H1 (cell line): Measurements from ENCODE around the gene CAMTA1.

Experiments used
- CREB1 ChIP-seq: IDR thresholded peaks from 2 replicates; pipeline ENCODE4 v1.6.1; 2012; ENCODE audit warnings: inconsistent platforms
- EGR1 ChIP-seq: IDR thresholded peaks from 2 replicates; pipeline ENCODE4 v1.6.1; 2011; ENCODE audit warnings: low read depth, low read length, borderline replicate concordance
- EZH2 ChIP-seq: fragments of 200-600 bp; sonication (generic); IDR thresholded peaks from 2 replicates; pipeline ENCODE4 v1.7.1; 2012; ENCODE audit warnings: low read depth, mild to moderate bottlenecking, moderate library complexity, low read length, inconsistent platforms; ENCODE audit not compliant: severe bottlenecking
- GABPA ChIP-seq: IDR thresholded peaks from 2 replicates; pipeline ENCODE4 v1.6.1; 2011; ENCODE audit warnings: mild to moderate bottlenecking, low read length, moderate library complexity, borderline replicate concordance; ENCODE audit not compliant: insufficient read depth
- MAX ChIP-seq: IDR thresholded peaks from 2 replicates; pipeline ENCODE4 v1.6.1; 2012; ENCODE audit warnings: inconsistent platforms
- PHF8 ChIP-seq: fragments of 200-600 bp; sonication (generic); conservative IDR thresholded peaks from 2 replicates; pipeline ENCODE4 v1.7.1; 2012; ENCODE audit warnings: low read depth, mild to moderate bottlenecking, inconsistent platforms, low read length, moderate library complexity
- POLR2A ChIP-seq, 2 experiments: IDR thresholded peaks; 1 replicate in 1 of 2; 2 replicates in 1 of 2; pipeline ENCODE4 v1.6.1; 2011; ENCODE audit warnings: low read depth in 2 of 2, low read length in 2 of 2, mild to moderate bottlenecking in 2 of 2; ENCODE audit errors: control extremely low read depth in 1 of 2
- POLR2AphosphoS5 ChIP-seq: IDR thresholded peaks from 2 replicates; pipeline ENCODE4 v1.6.1; 2011; ENCODE audit warnings: low read depth, low read length
- RAD21 ChIP-seq, 2 experiments: IDR thresholded peaks in 1 of 2; conservative IDR thresholded peaks in 1 of 2; 2 replicates each; pipeline ENCODE4 v1.6.1; 2011; ENCODE audit warnings: low read depth in 2 of 2, low read length in 2 of 2, improper control_type of control experiment in 1 of 2, inconsistent platforms in 1 of 2, mild to moderate bottlenecking in 1 of 2, moderate library complexity in 1 of 2
- USF2 ChIP-seq: IDR thresholded peaks from 2 replicates; pipeline ENCODE4 v1.6.1; 2011; ENCODE audit warnings: low read length, improper control_type of control experiment
- TF ChIP-seq, protein P1 (sequence below), 3 experiments: IDR thresholded peaks; 1 replicate in 2 of 3; 2 replicates in 1 of 3; pipeline versions ENCODE4 v1.5.1 to v1.6.1; 2011; ENCODE audit warnings: low read length in 3 of 3, mild to moderate bottlenecking in 3 of 3, inconsistent platforms in 2 of 3, low read depth in 1 of 3, moderate library complexity in 1 of 3; ENCODE audit not compliant: insufficient read depth in 1 of 3; ENCODE audit errors: control extremely low read depth in 1 of 3

GRCh38 chr1:7185721-7186120, 400.5 kb downstream of the CAMTA1 start:
- TF ChIP-seq, protein P1, sequence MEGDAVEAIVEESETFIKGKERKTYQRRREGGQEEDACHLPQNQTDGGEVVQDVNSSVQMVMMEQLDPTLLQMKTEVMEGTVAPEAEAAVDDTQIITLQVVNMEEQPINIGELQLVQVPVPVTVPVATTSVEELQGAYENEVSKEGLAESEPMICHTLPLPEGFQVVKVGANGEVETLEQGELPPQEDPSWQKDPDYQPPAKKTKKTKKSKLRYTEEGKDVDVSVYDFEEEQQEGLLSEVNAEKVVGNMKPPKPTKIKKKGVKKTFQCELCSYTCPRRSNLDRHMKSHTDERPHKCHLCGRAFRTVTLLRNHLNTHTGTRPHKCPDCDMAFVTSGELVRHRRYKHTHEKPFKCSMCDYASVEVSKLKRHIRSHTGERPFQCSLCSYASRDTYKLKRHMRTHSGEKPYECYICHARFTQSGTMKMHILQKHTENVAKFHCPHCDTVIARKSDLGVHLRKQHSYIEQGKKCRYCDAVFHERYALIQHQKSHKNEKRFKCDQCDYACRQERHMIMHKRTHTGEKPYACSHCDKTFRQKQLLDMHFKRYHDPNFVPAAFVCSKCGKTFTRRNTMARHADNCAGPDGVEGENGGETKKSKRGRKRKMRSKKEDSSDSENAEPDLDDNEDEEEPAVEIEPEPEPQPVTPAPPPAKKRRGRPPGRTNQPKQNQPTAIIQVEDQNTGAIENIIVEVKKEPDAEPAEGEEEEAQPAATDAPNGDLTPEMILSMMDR (IDR thresholded peaks at IDR 0.05; ENCODE audit: control extremely low read depth in 1 of 3, insufficient read depth in 1 of 3, low read depth in 1 of 3, low read length in 3 of 3) = no peak
- TF ChIP-seq RAD21 (IDR thresholded peaks at IDR 0.05 in 1 of 2, conservative IDR thresholded peaks at IDR 0.05 in 1 of 2; ENCODE audit: low read depth in 2 of 2, low read length in 2 of 2) (no peak), POLR2AphosphoS5 (no peak), EZH2 (no peak), POLR2A (IDR thresholded peaks at IDR 0.05; ENCODE audit: control extremely low read depth in 1 of 2, low read depth in 2 of 2, low read length in 2 of 2) (no peak), CREB1 (no peak), GABPA (no peak), USF2 (no peak), MAX (no peak), EGR1 (no peak), PHF8 (no peak)
